ENCODE data around the gene GLP2R.

GLP2R gene

GRCh38 chr17:9825641-9826150 is at the start of gene GLP2R:
GLP2R (plus strand) TSS chr17:9825924; CDS start chr17:9826064, 140 bp downstream.
- Histone ChIP-seq H3K4me2 (ENCODE audit: low read depth, low read length, poor library complexity, severe bottlenecking) (no peak within 1 kb of the TSS), H3K9me2 (replicated peaks; ENCODE audit: insufficient read depth, low read length) (no peaks in the 10 kb centered on the region), H3K9ac (ENCODE audit: low read length) (no peak within 1 kb of the TSS), H3F3A (ENCODE audit: insufficient read depth) (no peaks in the 10 kb centered on the region), H3K79me2 (ENCODE audit: insufficient read depth, low read length) (no peaks in the 10 kb centered on the region), H3K9me3 (ENCODE audit: insufficient read depth, low read length) (no peaks in the 10 kb centered on the region), H3K27me3 (ENCODE audit: low read length) (no peaks in the 10 kb centered on the region), H4K20me1 (ENCODE audit: low read depth, low read length) (no peaks in the 10 kb centered on the region), H2AFZ (ENCODE audit: low read depth, low read length, severe bottlenecking) (no peak within 1 kb of the TSS), H3K27ac (ENCODE audit: low read depth, low read length) (no peak within 1 kb of the TSS), H3K4me3 (ENCODE audit: insufficient read depth, low read length, poor library complexity, severe bottlenecking) (no peak within 1 kb of the TSS), H3K36me3 (ENCODE audit: low read length) (no peaks in the 10 kb centered on the region)
- no peak for TF ChIP-seq EZH2phosphoT487 (conservative IDR thresholded peaks at IDR 0.05; ENCODE audit: low read length)
- no peak for TF ChIP-seq CTCF (IDR thresholded peaks at IDR 0.05; ENCODE audit: insufficient read depth, low read length, poor library complexity, severe bottlenecking)

- H3K27ac ChIP-seq (ENCODE audit: low read depth, low read length) = no peak overlapping the region
Measured at GRCh38 chr17:9776911-9777310, 48.8 kb upstream of the GLP2R start.

GRCh38 chr17:9780552-9780951 is 45.2 kb upstream of the GLP2R start:
- Histone ChIP-seq H3F3A (ENCODE audit: insufficient read depth) (no peaks in the 10 kb centered on the region), H3K4me3 (ENCODE audit: insufficient read depth, low read length, poor library complexity, severe bottlenecking) (no peak overlapping the region), H3K27me3 (ENCODE audit: low read length) (no peaks in the 10 kb centered on the region), H3K4me2 (ENCODE audit: low read depth, low read length, poor library complexity, severe bottlenecking) (no peak overlapping the region), H3K9me2 (replicated peaks; ENCODE audit: insufficient read depth, low read length) (no peaks in the 10 kb centered on the region), H3K9ac (ENCODE audit: low read length) (no peak overlapping the region), H3K9me3 (ENCODE audit: insufficient read depth, low read length) (no peaks in the 10 kb centered on the region), H4K20me1 (ENCODE audit: low read depth, low read length) (no peaks in the 10 kb centered on the region), H3K79me2 (ENCODE audit: insufficient read depth, low read length) (no peaks in the 10 kb centered on the region), H3K27ac (ENCODE audit: low read depth, low read length) (no peak overlapping the region), H3K36me3 (ENCODE audit: low read length) (no peaks in the 10 kb centered on the region), H2AFZ (ENCODE audit: low read depth, low read length, severe bottlenecking) (no peak overlapping the region)
- TF ChIP-seq CTCF (IDR thresholded peaks at IDR 0.05; ENCODE audit: insufficient read depth, low read length, poor library complexity, severe bottlenecking) (no peak), EZH2phosphoT487 (conservative IDR thresholded peaks at IDR 0.05; ENCODE audit: low read length) (no peak)

More at GRCh38 chr17:9776911-9777310, 48.8 kb upstream of the GLP2R start:
- H3K79me2 ChIP-seq (ENCODE audit: insufficient read depth, low read length) = no peaks in the 10 kb centered on the region
- H3K9me2 ChIP-seq (replicated peaks; ENCODE audit: insufficient read depth, low read length) = no peaks in the 10 kb centered on the region
- TF ChIP-seq EZH2phosphoT487 (conservative IDR thresholded peaks at IDR 0.05; ENCODE audit: low read length) (no peak), CTCF (IDR thresholded peaks at IDR 0.05; ENCODE audit: insufficient read depth, low read length, poor library complexity, severe bottlenecking) (no peak)
- H3K36me3 ChIP-seq (ENCODE audit: low read length) = no peaks in the 10 kb centered on the region
- no peak overlapping the region for H2AFZ ChIP-seq (ENCODE audit: low read depth, low read length, severe bottlenecking)
- no peak overlapping the region for H3K4me2 ChIP-seq (ENCODE audit: low read depth, low read length, poor library complexity, severe bottlenecking)
- no peaks in the 10 kb centered on the region for H4K20me1 ChIP-seq (ENCODE audit: low read depth, low read length)
- no peaks in the 10 kb centered on the region for H3K27me3 ChIP-seq (ENCODE audit: low read length)
- H3K9ac ChIP-seq (ENCODE audit: low read length) = no peak overlapping the region
- no peaks in the 10 kb centered on the region for H3F3A ChIP-seq (ENCODE audit: insufficient read depth)
- H3K9me3 ChIP-seq (ENCODE audit: insufficient read depth, low read length) = no peaks in the 10 kb centered on the region
- H3K4me3 ChIP-seq (ENCODE audit: insufficient read depth, low read length, poor library complexity, severe bottlenecking) = no peak overlapping the region
